ENCODE results near the gene DDX3X.

Gene DDX3X

DNA sequence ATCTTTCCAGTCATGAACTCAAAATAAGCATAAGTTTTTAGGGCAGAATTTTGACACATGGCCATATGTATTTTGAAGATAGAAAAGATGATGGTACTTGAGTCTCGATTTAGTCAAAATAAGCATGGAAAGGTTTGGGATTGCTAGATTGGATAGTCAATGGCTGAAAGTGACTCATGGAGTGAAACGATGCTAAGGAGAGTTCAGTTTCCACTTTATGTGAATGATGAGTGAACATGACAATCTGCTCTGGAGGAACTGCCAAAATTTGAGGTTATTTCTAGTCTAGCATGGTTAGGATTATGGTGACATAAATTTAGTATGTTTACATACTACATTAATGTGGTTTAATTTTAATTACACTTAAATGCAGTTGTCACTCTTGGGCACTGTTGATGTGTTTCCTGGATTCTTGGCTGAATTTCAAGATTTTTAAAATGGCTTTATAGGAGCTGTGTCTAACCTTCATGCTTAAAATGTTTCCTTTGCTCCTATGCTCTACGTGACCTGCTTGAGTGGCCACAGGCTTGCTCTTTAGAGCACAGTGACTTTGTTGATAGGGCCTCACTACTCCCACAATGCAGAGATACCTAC, 17.1 kb downstream of the DDX3X start:
- TF ChIP-seq ZBTB7A (IDR thresholded peaks at IDR 0.05; ENCODE audit: low read depth) (no peak), REST (IDR thresholded peaks at IDR 0.05; ENCODE audit: low read depth) (no peak), YY1 (IDR thresholded peaks at IDR 0.05; ENCODE audit: low read depth) (no peak), MAX (IDR thresholded peaks at IDR 0.05) (no peak), NFIC (IDR thresholded peaks at IDR 0.05) (no peak), RAD21 (IDR thresholded peaks at IDR 0.05; ENCODE audit: low read depth) (no peak), TEAD4 (IDR thresholded peaks at IDR 0.05) (no peak), EP300 (IDR thresholded peaks at IDR 0.05; ENCODE audit: borderline replicate concordance) (no peak), EGR1 (IDR thresholded peaks at IDR 0.05) (no peak), CREB1 (IDR thresholded peaks at IDR 0.05; ENCODE audit: low read depth) (no peak), FOXM1 (IDR thresholded peaks at IDR 0.05; ENCODE audit: borderline replicate concordance, low read depth) (no peak)
- TF ChIP-seq, protein P1, sequence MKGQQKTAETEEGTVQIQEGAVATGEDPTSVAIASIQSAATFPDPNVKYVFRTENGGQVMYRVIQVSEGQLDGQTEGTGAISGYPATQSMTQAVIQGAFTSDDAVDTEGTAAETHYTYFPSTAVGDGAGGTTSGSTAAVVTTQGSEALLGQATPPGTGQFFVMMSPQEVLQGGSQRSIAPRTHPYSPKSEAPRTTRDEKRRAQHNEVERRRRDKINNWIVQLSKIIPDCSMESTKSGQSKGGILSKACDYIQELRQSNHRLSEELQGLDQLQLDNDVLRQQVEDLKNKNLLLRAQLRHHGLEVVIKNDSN (IDR thresholded peaks at IDR 0.05): no peak

GRCh38 chrX:41351923-41352322, 18.0 kb downstream of the DDX3X start:
- TF ChIP-seq FOXM1 (IDR thresholded peaks at IDR 0.05; ENCODE audit: borderline replicate concordance, low read depth) (no peak), EP300 (IDR thresholded peaks at IDR 0.05; ENCODE audit: borderline replicate concordance) (no peak), TAF1 (IDR thresholded peaks at IDR 0.05; ENCODE audit: low read depth) (no peak)

DNA sequence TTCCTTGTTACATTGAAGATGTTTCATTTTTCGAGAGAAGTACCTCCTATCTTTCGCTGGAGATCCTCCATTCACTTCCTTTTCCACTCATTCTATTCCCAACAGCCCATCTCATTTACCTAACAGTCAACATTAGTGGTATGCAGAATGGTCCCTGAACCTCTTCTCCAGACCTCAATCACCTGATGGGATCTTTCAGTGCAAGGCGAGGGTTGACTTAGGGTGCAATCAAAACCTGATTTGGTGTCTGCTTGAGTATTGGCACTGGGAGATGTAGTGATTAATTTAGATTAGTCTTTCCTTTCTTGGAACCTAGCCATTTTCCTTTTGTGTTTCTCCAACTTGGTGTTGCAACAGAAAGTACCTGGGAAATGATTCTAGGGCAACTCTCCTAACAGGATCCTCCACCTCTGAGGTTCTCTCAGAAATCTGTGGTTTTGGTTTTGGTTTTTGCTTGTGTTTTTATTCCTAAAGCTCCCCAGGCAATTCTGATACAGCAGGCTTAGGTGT, 18.4 kb downstream of the DDX3X start:
- TF ChIP-seq CEBPB (IDR thresholded peaks at IDR 0.05) (no peak), CREB1 (IDR thresholded peaks at IDR 0.05; ENCODE audit: low read depth) (no peak), ZBTB7A (IDR thresholded peaks at IDR 0.05; ENCODE audit: low read depth) (no peak), RAD21 (IDR thresholded peaks at IDR 0.05; ENCODE audit: low read depth) (no peak), TCF12 (IDR thresholded peaks at IDR 0.05; ENCODE audit: low read depth) (no peak), NFIC (IDR thresholded peaks at IDR 0.05) (no peak), MAX (IDR thresholded peaks at IDR 0.05) (no peak), FOXM1 (IDR thresholded peaks at IDR 0.05; ENCODE audit: borderline replicate concordance, low read depth) (no peak), YY1 (IDR thresholded peaks at IDR 0.05; ENCODE audit: low read depth) (no peak)
- TF ChIP-seq, protein P1 (IDR thresholded peaks at IDR 0.05): no peak

DNA sequence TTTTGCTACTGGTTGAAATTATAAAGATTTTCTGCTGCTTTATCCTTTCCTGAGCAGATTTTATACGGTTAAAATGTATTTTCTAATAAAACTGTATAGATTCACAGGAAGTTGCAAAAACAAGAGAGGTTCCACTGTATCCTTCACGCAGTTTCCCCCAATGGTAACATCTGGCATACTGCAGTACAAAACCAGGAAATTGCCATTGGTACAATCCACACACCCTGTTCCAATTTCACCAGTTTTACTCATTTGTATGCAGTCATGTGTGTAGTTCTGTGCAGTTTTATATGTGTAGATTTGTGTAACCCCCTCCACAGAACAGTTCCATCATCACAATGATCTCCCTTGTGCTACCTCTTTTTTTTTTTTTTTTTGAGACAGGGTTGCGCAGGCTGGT, 20.0 kb downstream of the DDX3X start:
- TF ChIP-seq CEBPB (IDR thresholded peaks at IDR 0.05) (no peak), RAD21 (IDR thresholded peaks at IDR 0.05; ENCODE audit: low read depth) (no peak), TEAD4 (IDR thresholded peaks at IDR 0.05) (no peak), FOXM1 (IDR thresholded peaks at IDR 0.05; ENCODE audit: borderline replicate concordance, low read depth) (no peak), NFIC (IDR thresholded peaks at IDR 0.05) (no peak), EP300 (IDR thresholded peaks at IDR 0.05; ENCODE audit: borderline replicate concordance) (no peak), YY1 (IDR thresholded peaks at IDR 0.05; ENCODE audit: low read depth) (no peak), TAF1 (IDR thresholded peaks at IDR 0.05; ENCODE audit: low read depth) (no peak), REST (IDR thresholded peaks at IDR 0.05; ENCODE audit: low read depth) (no peak)

DNA sequence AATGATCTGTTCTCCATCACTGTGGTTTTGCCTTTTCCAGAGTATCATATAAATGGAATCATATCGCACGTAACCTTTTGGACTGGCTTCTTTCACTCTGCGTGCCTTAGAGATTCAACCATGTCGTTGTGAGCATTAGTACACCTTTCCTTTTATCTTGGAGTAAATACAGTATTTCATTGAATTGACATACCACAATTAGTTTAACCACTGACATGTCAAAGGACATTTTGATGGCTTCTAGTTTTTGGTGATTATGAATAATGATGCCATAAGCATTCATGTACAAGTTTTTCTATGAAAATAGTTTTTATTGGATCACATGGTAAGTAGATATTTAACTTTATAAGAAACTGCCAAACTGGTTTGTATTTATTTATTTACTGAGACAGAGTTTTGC, 35.2 kb downstream of the DDX3X start:
- TF ChIP-seq EP300 (IDR thresholded peaks at IDR 0.05; ENCODE audit: borderline replicate concordance) (no peak), ZBTB7A (IDR thresholded peaks at IDR 0.05; ENCODE audit: low read depth) (no peak), REST (IDR thresholded peaks at IDR 0.05; ENCODE audit: low read depth) (no peak), CEBPB (IDR thresholded peaks at IDR 0.05) (no peak), FOXM1 (IDR thresholded peaks at IDR 0.05; ENCODE audit: borderline replicate concordance, low read depth) (no peak), TAF1 (IDR thresholded peaks at IDR 0.05; ENCODE audit: low read depth) (no peak)

Measured in Ishikawa (cell line).